HFFc6 (cell line): ENCODE data around the gene CD200. TPM values are rescaled to one million over a fixed set of nuclear protein-coding genes. Genes with fewer than 3 reads are reported as not detected.

Source experiments
- DNase-seq: peaks from one replicate; pipeline ENCODE4 v3.0.0-alpha.2; 2018
- H3K27ac Mint-ChIP-seq: 2 replicates; pipeline ENCODE4 v1.8.0; 2020; ENCODE audit warnings: mild to moderate bottlenecking, mixed read lengths
- H3K27me3 Mint-ChIP-seq: 2 replicates; pipeline ENCODE4 v1.8.0; 2021; ENCODE audit warnings: mild to moderate bottlenecking, moderate library complexity, mixed read lengths; ENCODE audit not compliant: insufficient read depth
- H3K36me3 Mint-ChIP-seq: 2 replicates; pipeline ENCODE4 v1.8.0; 2021; ENCODE audit warnings: low read depth, mixed read lengths
- H3K4me1 Mint-ChIP-seq: 2 replicates; pipeline ENCODE4 v1.8.0; 2020; ENCODE audit warnings: low read depth, mixed read lengths
- H3K4me3 Mint-ChIP-seq: 2 replicates; pipeline ENCODE4 v1.8.0; 2020; ENCODE audit warnings: mild to moderate bottlenecking, moderate library complexity, mixed read lengths
- H3K9me3 Mint-ChIP-seq: 2 replicates; pipeline ENCODE4 v1.8.0; 2020; ENCODE audit warnings: mild to moderate bottlenecking, mixed read lengths
- total RNA-seq, 6 experiments: library from RNA; stranded (reverse); fragmentation: NEBNext Ultra II Directional; extraction: Animal tissue kit (Norgen Biotek cat#: 25700); gene quantifications; 2 replicates in 1 of 6; 3 replicates in 5 of 6; pipeline ENCODE4 v1.2.3, GENCODE V29; 2021
- TF ChIP-seq, protein P1 (sequence below): fragments of 200-600 bp; sonication (generic); IDR thresholded peaks from 2 replicates; pipeline ENCODE4 v1.5.0; 2021; ENCODE audit warnings: antibody characterized with exemption, mild to moderate bottlenecking

Gene CD200
- total RNA-seq, 6 experiments from 2014 or later: not detected

DNA sequence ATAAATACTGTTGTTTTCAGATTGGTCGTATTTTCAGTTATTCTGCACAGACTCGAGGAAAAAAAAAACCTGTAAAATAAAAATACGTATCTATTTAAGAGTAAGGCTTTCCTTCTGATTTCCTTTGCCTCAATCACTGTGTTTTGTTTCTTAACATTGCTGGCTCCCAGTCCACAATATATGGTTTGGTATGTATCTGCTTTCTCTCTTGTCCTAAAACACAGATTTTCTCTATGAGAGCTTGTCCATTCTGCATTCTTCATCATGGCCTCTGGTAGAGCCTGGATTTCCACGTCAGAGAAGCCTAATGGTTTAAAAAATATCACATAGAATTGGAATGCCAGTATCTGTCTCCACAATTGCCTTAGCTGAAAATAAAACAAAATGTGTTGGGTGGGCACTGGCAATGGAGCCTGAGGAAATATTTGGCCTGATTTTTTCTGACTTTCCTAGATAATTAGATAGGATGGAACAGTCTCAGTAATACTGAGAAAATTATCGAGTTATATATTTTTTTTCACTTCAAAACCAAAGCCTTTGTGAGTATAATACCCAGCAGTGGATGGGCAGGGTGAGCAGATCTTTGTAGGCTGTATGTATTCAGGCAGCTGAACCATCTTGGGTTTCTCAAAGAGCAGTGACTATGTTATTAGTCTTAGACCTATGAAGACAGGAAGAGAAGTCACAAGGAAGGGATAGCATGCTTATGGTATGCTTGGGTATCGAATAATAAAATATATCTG, 1.9 kb downstream of the CD200 start:
- no peak overlapping the region for H3K4me3 Mint-ChIP-seq
- H3K27ac Mint-ChIP-seq: no peak overlapping the region

GRCh38 chr3:112335434-112335781, 2.5 kb downstream of the CD200 start:
- no peak overlapping the region for H3K4me3 Mint-ChIP-seq
- DNase-seq: no peak
- no peaks in the 10 kb centered on the region for H3K9me3 Mint-ChIP-seq
- TF ChIP-seq, protein P1, sequence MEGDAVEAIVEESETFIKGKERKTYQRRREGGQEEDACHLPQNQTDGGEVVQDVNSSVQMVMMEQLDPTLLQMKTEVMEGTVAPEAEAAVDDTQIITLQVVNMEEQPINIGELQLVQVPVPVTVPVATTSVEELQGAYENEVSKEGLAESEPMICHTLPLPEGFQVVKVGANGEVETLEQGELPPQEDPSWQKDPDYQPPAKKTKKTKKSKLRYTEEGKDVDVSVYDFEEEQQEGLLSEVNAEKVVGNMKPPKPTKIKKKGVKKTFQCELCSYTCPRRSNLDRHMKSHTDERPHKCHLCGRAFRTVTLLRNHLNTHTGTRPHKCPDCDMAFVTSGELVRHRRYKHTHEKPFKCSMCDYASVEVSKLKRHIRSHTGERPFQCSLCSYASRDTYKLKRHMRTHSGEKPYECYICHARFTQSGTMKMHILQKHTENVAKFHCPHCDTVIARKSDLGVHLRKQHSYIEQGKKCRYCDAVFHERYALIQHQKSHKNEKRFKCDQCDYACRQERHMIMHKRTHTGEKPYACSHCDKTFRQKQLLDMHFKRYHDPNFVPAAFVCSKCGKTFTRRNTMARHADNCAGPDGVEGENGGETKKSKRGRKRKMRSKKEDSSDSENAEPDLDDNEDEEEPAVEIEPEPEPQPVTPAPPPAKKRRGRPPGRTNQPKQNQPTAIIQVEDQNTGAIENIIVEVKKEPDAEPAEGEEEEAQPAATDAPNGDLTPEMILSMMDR: no peak
- no peaks in the 10 kb centered on the region for H3K36me3 Mint-ChIP-seq
- H3K4me1 Mint-ChIP-seq: peaks cover 5% of the 10 kb centered on the region; the same call in 1 of the 2 replicates
- no peak overlapping the region for H3K27ac Mint-ChIP-seq
- H3K27me3 Mint-ChIP-seq: peaks cover 34% of the 10 kb centered on the region

More for the DNA sequence above, 1.9 kb downstream of the CD200 start:
- peaks cover 5% of the 10 kb centered on the region; the same call in 1 of the 2 replicates for H3K4me1 Mint-ChIP-seq
- no peak for DNase-seq
- H3K27me3 Mint-ChIP-seq: peaks cover 34% of the 10 kb centered on the region
- TF ChIP-seq, protein P1: no peak
- no peaks in the 10 kb centered on the region for H3K36me3 Mint-ChIP-seq
- H3K9me3 Mint-ChIP-seq: no peaks in the 10 kb centered on the region

DNA sequence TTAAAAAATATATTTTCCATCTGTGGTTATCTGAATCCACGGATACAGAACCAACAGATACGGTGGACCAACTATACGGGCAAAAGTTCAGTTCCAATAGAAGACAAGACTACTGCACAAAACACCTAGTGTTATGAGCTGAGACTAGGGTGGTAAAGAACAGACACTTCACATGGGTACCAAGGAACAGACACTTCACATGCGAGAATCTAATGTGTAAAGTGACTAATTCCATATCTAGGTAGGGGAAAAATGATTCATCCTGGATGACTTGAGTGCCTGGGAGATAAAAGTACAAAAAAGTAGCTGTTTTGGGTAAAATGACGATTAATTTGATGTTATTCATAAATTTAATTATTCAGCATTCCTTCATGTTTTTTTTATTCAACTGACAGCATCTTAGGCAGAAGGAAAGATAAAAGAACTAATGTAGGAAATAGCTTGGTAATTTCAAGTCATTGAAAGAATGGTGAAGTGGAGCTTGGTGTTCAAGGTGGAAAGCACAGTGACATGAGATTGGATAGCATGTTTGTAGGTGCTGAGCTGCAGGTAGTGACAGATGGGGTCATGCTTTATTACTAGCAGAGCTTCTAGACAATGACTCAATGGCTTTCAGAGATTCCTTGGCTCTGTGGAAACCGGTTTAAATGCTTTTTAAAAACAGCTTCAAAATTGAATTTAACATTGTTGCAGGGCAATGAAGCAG, 5.2 kb downstream of the CD200 start:
- TF ChIP-seq, protein P1: no peak
- H3K27ac Mint-ChIP-seq: no peak overlapping the region
- H3K9me3 Mint-ChIP-seq: no peaks in the 10 kb centered on the region
- no peak overlapping the region for H3K4me3 Mint-ChIP-seq
- peaks cover 28% of the 10 kb centered on the region for H3K27me3 Mint-ChIP-seq
- H3K36me3 Mint-ChIP-seq: no peaks in the 10 kb centered on the region
- no peak for DNase-seq
- H3K4me1 Mint-ChIP-seq: no peaks in the 10 kb centered on the region; the same call in 1 of the 2 replicates

DNA sequence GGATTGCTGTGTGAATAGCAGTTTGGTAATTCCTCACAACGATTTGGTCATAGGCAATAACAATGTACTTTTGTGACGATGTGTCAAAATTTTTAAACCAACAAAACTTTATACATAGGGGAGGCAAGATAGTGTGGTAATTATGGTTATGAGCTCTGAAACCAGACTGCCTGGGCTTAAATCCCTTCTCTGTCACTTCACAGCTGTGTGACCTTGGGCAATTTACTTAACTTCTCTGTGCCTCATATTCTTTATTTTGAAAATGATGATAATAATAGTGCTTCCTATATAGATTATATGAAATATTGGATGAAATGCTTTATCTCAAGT, 5.7 kb downstream of the CD200 start:
- TF ChIP-seq, protein P1: no peak
- no peak overlapping the region for H3K4me3 Mint-ChIP-seq
- no peaks in the 10 kb centered on the region for H3K9me3 Mint-ChIP-seq
- H3K4me1 Mint-ChIP-seq: no peaks in the 10 kb centered on the region; the same call in 1 of the 2 replicates
- DNase-seq: no peak
- H3K27ac Mint-ChIP-seq: no peak overlapping the region
- peaks cover 23% of the 10 kb centered on the region for H3K27me3 Mint-ChIP-seq
- no peaks in the 10 kb centered on the region for H3K36me3 Mint-ChIP-seq

DNA sequence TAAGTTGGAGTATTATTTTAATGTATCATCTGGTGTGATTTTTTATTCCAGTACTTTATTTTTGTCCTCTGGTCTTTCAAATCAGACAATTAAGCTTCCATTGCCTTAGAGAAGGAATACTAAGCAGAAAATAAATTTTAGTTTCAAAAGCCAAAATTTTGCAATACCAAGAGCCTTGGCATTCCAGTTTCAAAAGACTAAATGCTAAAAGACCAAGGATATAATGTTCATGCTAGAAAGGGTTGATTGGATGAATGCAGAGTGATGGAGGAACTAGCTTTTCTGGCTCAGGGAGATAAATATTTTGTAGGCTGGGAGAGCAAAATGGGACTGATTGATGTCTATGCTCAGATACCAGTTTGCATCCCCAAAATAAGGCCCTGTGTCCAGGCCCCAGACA, 6.2 kb downstream of the CD200 start:
- H3K27ac Mint-ChIP-seq: no peak overlapping the region
- no peaks in the 10 kb centered on the region for H3K4me1 Mint-ChIP-seq
- TF ChIP-seq, protein P1: no peak
- H3K9me3 Mint-ChIP-seq: no peaks in the 10 kb centered on the region
- H3K27me3 Mint-ChIP-seq: peaks cover 22% of the 10 kb centered on the region
- DNase-seq: no peak
- no peaks in the 10 kb centered on the region for H3K36me3 Mint-ChIP-seq
- H3K4me3 Mint-ChIP-seq: no peak overlapping the region
